ENCODE data around the gene SH3GL3. TPM values are rescaled to one million over a fixed set of nuclear protein-coding genes. Genes with fewer than 3 reads are reported as not detected.

The SH3GL3 gene
- total and polyA plus RNA-seq, 2 of the 4 experiments (the other 2 are of a cell fraction): not detected

DNA sequence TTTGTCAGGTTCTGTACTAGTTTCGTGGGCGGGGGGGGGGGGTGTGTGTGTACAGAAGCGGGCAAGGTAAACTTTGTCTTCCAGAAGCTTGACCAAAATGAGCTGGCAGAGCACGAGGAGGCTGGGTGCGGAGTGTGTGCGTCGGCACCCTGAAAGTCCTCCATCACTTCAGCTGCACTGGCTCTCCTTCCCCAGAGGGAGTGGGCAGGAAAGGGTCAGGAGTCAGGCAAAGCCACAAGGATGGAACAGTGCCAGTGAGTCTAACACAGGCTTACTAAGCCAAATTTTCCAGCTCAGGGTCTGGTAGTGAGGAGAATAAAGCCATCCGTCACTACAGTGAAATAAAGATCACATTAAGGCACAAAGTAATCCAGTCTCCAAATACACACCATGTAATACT lies 11.9 kb upstream of the SH3GL3 start:
- CTCF ChIA-PET: interaction anchor here (0.6 to 2.8 kb wide), 2 partner anchors 66 to 187 kb away, joined by 3 to 25 read pairs; no protein-coding TSS in a partner anchor
- H2BK15ac ChIP-seq (ENCODE audit: low read depth, low read length): no peak overlapping the region
- BruUV-seq (replicated peaks): no TSS peak
- dilution Hi-C loops (cut with HindIII; ENCODE audit: low sequenced_read_pairs, unreplicated experiment) (no loop called here), intact Hi-C loops (cut with micrococcal nuclease) (no loop called here), in situ Hi-C loops (cut with MboI; ENCODE audit: low sequenced_read_pairs) (loop anchor here (5.0 kb wide), 1 partner anchor 122 kb away; no protein-coding TSS in a partner anchor)
- WGBS, 2 experiments (ENCODE audit: extremely low coverage in 2 of 2, insufficient read length in 1 of 2): no CpG with 5 or more reads among the region's 8 CpGs
- no peak overlapping the region for H3K14ac ChIP-seq (replicated peaks; ENCODE audit: low read depth, low read length)
- H3K27me3 ChIP-seq (ENCODE audit: control insufficient read depth, insufficient read depth, low read length): no peaks in the 10 kb centered on the region; the same call in 1 of the 2 replicates
- TF ChIP-seq BHLHE40 (IDR thresholded peaks at IDR 0.05; ENCODE audit: low read depth, low read length): no peak
- TF ChIP-seq MXI1 (IDR thresholded peaks at IDR 0.05; ENCODE audit: borderline replicate concordance, low read depth, low read length): no peak
- TF ChIP-seq RFX5 (IDR thresholded peaks at IDR 0.05; ENCODE audit: low read depth, low read length): no peak
- TF ChIP-seq, protein P1, sequence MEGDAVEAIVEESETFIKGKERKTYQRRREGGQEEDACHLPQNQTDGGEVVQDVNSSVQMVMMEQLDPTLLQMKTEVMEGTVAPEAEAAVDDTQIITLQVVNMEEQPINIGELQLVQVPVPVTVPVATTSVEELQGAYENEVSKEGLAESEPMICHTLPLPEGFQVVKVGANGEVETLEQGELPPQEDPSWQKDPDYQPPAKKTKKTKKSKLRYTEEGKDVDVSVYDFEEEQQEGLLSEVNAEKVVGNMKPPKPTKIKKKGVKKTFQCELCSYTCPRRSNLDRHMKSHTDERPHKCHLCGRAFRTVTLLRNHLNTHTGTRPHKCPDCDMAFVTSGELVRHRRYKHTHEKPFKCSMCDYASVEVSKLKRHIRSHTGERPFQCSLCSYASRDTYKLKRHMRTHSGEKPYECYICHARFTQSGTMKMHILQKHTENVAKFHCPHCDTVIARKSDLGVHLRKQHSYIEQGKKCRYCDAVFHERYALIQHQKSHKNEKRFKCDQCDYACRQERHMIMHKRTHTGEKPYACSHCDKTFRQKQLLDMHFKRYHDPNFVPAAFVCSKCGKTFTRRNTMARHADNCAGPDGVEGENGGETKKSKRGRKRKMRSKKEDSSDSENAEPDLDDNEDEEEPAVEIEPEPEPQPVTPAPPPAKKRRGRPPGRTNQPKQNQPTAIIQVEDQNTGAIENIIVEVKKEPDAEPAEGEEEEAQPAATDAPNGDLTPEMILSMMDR (conservative IDR thresholded peaks at IDR 0.05; ENCODE audit: low read depth, low read length): no peak
- TF ChIP-seq RCOR1 (IDR thresholded peaks at IDR 0.05; ENCODE audit: insufficient replicate concordance, low read length): no peak
- no peak for TF ChIP-seq NFE2L2 (IDR thresholded peaks at IDR 0.05; ENCODE audit: low read depth, low read length)
- no peak for TF ChIP-seq POLR2A (IDR thresholded peaks at IDR 0.05; ENCODE audit: low read depth, low read length)
- no peak for TF ChIP-seq CHD1 (IDR thresholded peaks at IDR 0.05; ENCODE audit: low read depth, low read length)
- TF ChIP-seq MAFK (IDR thresholded peaks at IDR 0.05; ENCODE audit: low read depth, low read length): no peak
- TF ChIP-seq RAD21 (IDR thresholded peaks at IDR 0.05; ENCODE audit: low read length): no peak
- TF ChIP-seq MAZ (IDR thresholded peaks at IDR 0.05; ENCODE audit: borderline replicate concordance, low read depth, low read length): no peak
- no peak for TF ChIP-seq FOS (IDR thresholded peaks at IDR 0.05; ENCODE audit: low read depth, low read length)
- no peak for TF ChIP-seq SMC3 (IDR thresholded peaks at IDR 0.05; ENCODE audit: low read depth, low read length)
- TF ChIP-seq, protein P2, sequence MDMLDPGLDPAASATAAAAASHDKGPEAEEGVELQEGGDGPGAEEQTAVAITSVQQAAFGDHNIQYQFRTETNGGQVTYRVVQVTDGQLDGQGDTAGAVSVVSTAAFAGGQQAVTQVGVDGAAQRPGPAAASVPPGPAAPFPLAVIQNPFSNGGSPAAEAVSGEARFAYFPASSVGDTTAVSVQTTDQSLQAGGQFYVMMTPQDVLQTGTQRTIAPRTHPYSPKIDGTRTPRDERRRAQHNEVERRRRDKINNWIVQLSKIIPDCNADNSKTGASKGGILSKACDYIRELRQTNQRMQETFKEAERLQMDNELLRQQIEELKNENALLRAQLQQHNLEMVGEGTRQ (IDR thresholded peaks at IDR 0.05; ENCODE audit: low read depth, low read length): no peak
- no peak overlapping the region for H3K4ac ChIP-seq (ENCODE audit: low read depth, low read length)
- no peak overlapping the region for H4K91ac ChIP-seq (ENCODE audit: insufficient read depth, low read depth, low read length)
- no peak overlapping the region for H3K18ac ChIP-seq (ENCODE audit: low read depth, low read length)
- H3K4me1 ChIP-seq (ENCODE audit: control insufficient read depth, insufficient read depth, low read length): no peaks in the 10 kb centered on the region
- H2AFZ ChIP-seq (replicated peaks; ENCODE audit: low read length, poor library complexity): no peak overlapping the region
- H2BK5ac ChIP-seq (ENCODE audit: low read depth, low read length, poor library complexity, severe bottlenecking): no peak overlapping the region
- no peak overlapping the region for H2AK9ac ChIP-seq (replicated peaks; ENCODE audit: low read depth, low read length, poor library complexity)
- no peak overlapping the region for H2AK5ac ChIP-seq (ENCODE audit: low read depth, low read length)
- H3K23ac ChIP-seq (ENCODE audit: low read depth, low read length): no peak overlapping the region
- H3K9ac ChIP-seq (ENCODE audit: low read depth, low read length): no peak overlapping the region
- H3K27ac ChIP-seq (ENCODE audit: insufficient read depth, low read length): no peak overlapping the region
- H3K9me3 ChIP-seq (ENCODE audit: control insufficient read depth, insufficient read depth, low read length): no peaks in the 10 kb centered on the region
- H3K4me2 ChIP-seq (ENCODE audit: low read depth, low read length): no peak overlapping the region
- no peak overlapping the region for H4K5ac ChIP-seq (ENCODE audit: low read depth, low read length)
- no peak for ATAC-seq (ENCODE audit: low read depth)
- H3K4me3 ChIP-seq (ENCODE audit: insufficient read depth, low read depth, low read length): no peak overlapping the region
- H3K36me3 ChIP-seq (ENCODE audit: control insufficient read depth, insufficient read depth, low read length): no peaks in the 10 kb centered on the region
- no peak overlapping the region for H2BK20ac ChIP-seq (ENCODE audit: low read depth, low read length)
- H2BK120ac ChIP-seq (ENCODE audit: low read depth, low read length): no peak overlapping the region
- H3K79me1 ChIP-seq (ENCODE audit: low read depth in 1 of 2, low read length in 2 of 2): no peaks in the 10 kb centered on the region
- POLR2A ChIA-PET (ENCODE audit: unreplicated experiment): interaction anchor here (0.6 kb wide), 1 partner anchor 9 kb away, joined by 6 read pairs; no protein-coding TSS in a partner anchor
- H4K20me1 ChIP-seq (ENCODE audit: insufficient read depth, low read length): no peaks in the 10 kb centered on the region
- no peak for DNase-seq
- H3K9me1 ChIP-seq (ENCODE audit: insufficient read depth, low read length): no peaks in the 10 kb centered on the region
- no peak overlapping the region for H3K56ac ChIP-seq (ENCODE audit: extremely low read depth, insufficient read depth, low read length)
- H4K8ac ChIP-seq (ENCODE audit: low read depth in 2 of 2, low read length in 2 of 2): no peak overlapping the region
